Ovary (tissue), 3 donors: ENCODE results near the gene LRP1B.

Experiments used
- EP300 ChIP-seq: sonication (generic); formaldehyde crosslinking; IDR thresholded peaks from one replicate; pipeline ENCODE4 v1.6.1; 2017; ENCODE audit warnings: antibody characterized with exemption
- TF ChIP-seq, protein P1 (sequence below), 3 donors: fragments of 450-650 bp in 2 of 3; fragments of 200-600 bp in 1 of 3; IDR thresholded peaks; one replicate each; pipeline versions ENCODE4 v1.5.1 to v1.8.0; 2016 to 2022; ENCODE audit warnings: antibody characterized with exemption in 3 of 3, mild to moderate bottlenecking in 1 of 3
- donor health status: DM: no; HTN: no; CAD: no.

DNA sequence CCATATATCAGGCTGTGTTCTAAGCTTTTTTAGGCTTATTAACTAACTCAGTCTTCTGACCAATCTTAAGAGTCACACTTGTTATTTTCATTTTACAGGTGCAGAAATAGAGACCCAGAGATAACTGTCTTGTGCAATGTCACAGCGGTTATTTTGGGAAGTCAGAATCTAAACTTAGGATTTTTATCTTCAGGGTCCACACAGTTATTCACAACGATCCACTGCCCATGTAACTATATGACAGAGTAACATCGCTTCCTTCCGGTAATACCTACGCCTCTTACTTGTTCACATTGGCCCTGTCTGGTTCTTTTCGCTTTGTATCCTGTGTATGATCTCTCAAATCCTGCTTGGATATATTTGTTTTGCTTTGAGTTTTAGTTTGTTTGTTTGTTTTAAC is 631.7 kb downstream of the LRP1B start:
- TF ChIP-seq, protein P1, sequence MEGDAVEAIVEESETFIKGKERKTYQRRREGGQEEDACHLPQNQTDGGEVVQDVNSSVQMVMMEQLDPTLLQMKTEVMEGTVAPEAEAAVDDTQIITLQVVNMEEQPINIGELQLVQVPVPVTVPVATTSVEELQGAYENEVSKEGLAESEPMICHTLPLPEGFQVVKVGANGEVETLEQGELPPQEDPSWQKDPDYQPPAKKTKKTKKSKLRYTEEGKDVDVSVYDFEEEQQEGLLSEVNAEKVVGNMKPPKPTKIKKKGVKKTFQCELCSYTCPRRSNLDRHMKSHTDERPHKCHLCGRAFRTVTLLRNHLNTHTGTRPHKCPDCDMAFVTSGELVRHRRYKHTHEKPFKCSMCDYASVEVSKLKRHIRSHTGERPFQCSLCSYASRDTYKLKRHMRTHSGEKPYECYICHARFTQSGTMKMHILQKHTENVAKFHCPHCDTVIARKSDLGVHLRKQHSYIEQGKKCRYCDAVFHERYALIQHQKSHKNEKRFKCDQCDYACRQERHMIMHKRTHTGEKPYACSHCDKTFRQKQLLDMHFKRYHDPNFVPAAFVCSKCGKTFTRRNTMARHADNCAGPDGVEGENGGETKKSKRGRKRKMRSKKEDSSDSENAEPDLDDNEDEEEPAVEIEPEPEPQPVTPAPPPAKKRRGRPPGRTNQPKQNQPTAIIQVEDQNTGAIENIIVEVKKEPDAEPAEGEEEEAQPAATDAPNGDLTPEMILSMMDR (IDR thresholded peaks at IDR 0.05), result no peak
- no peak for TF ChIP-seq EP300
